Fibroblast of lung (primary cell): ENCODE data around the gene ASIC2. TPM values are rescaled to one million over a fixed set of nuclear protein-coding genes. Genes with fewer than 3 reads are reported as not detected.

Source experiments
- DNase-seq, 2 donors: peaks; one replicate each; pipeline versions ENCODE4 v3.0.0 to v3.0.0-alpha.2; 2010; ENCODE audit warnings: low read depth in 2 of 2
- H2AFZ ChIP-seq: 2 replicates; pipeline ENCODE4 v1.5.1; 2012; ENCODE audit warnings: low read length, control low read depth, inconsistent platforms
- H3K27ac ChIP-seq: 2 replicates; pipeline ENCODE4 v1.5.1; 2011; ENCODE audit warnings: low read length, control low read depth; ENCODE audit not compliant: insufficient read depth
- H3K27me3 ChIP-seq: 2 replicates; pipeline ENCODE4 v1.5.1; 2011; ENCODE audit warnings: mild to moderate bottlenecking, low read length; ENCODE audit not compliant: control insufficient read depth, insufficient read depth
- H3K36me3 ChIP-seq: 2 replicates; pipeline ENCODE4 v1.5.1; 2011; ENCODE audit warnings: low read length; ENCODE audit not compliant: control insufficient read depth, insufficient read depth
- H3K4me1 ChIP-seq: 2 replicates; pipeline ENCODE4 v1.5.1; 2011; ENCODE audit warnings: low read length; ENCODE audit not compliant: control insufficient read depth, insufficient read depth; ENCODE audit errors: extremely low read depth
- H3K4me2 ChIP-seq: 2 replicates; pipeline ENCODE4 v1.5.1; 2011; ENCODE audit warnings: low read length, control low read depth; ENCODE audit not compliant: insufficient read depth; ENCODE audit errors: extremely low read depth
- H3K4me3 ChIP-seq, 4 experiments: fragments of 200-600 bp in 1 of 4; sonication (generic) in 1 of 4; replicated peaks in 1 of 4; 2 replicates each; pipeline ENCODE4 v1.5.1; 2011 to 2016; ENCODE audit warnings: low read length in 4 of 4, low read depth in 3 of 4, mild to moderate bottlenecking in 3 of 4, control low read depth in 2 of 4, inconsistent platforms in 1 of 4, mixed read lengths in 1 of 4; ENCODE audit not compliant: insufficient read depth in 1 of 4; ENCODE audit errors: control extremely low read depth in 1 of 4
- H3K79me2 ChIP-seq: 2 replicates; pipeline ENCODE4 v1.5.1; 2012; ENCODE audit warnings: mild to moderate bottlenecking, low read length, inconsistent platforms; ENCODE audit not compliant: control insufficient read depth, insufficient read depth
- H3K9ac ChIP-seq: 2 replicates; pipeline ENCODE4 v1.5.1; 2011; ENCODE audit warnings: mild to moderate bottlenecking, low read length, control low read depth; ENCODE audit not compliant: insufficient read depth
- H3K9me3 ChIP-seq: 2 replicates; pipeline ENCODE4 v1.5.1; 2012; ENCODE audit warnings: low read depth, low read length; ENCODE audit not compliant: control insufficient read depth, insufficient read depth
- H4K20me1 ChIP-seq: 2 replicates; pipeline ENCODE4 v1.5.1; 2011; ENCODE audit warnings: low read length; ENCODE audit not compliant: control insufficient read depth, insufficient read depth; ENCODE audit errors: extremely low read depth
- CTCF ChIP-seq, 2 donors: IDR thresholded peaks in 1 of 2; conservative IDR thresholded peaks in 1 of 2; 1 replicate in 1 of 2; 2 replicates in 1 of 2; pipeline ENCODE4 v1.5.1; 2011 to 2012; ENCODE audit warnings: low read length in 2 of 2, control low read depth in 1 of 2, inconsistent platforms in 1 of 2, low read depth in 1 of 2, mild to moderate bottlenecking in 1 of 2
- EZH2 ChIP-seq: IDR thresholded peaks from 2 replicates; pipeline ENCODE4 v1.5.1; 2012; ENCODE audit warnings: low read length, control low read depth, mild to moderate bottlenecking; ENCODE audit errors: missing control alignments
- polyA plus RNA-seq, 2 donors: library from polyadenylated mRNA; depleted of rRNA in 1 of 2; stranded (reverse) in 1 of 2; unstranded in 1 of 2; fragments of >200 nt; gene quantifications; 2 replicates each; pipeline ENCODE4 v1.2.1, GENCODE V29; 2011 to 2012; ENCODE audit warnings: missing spikeins in 1 of 2
- total RNA-seq: library from RNA; depleted of rRNA; stranded (reverse); fragments of >200 nt; gene quantifications from 2 replicates; pipeline ENCODE4 v1.2.1, GENCODE V29; 2014

The ASIC2 gene
- total and polyA plus RNA-seq, 2 donors (not counting 1 experiment from before 2014, with no cell fraction given), result 0.08 to 0.50 TPM

GRCh38 chr17:33196883-33197282, 96.2 kb downstream of the ASIC2 start:
- Histone ChIP-seq H3K4me3 (no peak overlapping the region), H3K27ac (no peak overlapping the region), H2AFZ (no peak overlapping the region), H4K20me1 (no peaks in the 10 kb centered on the region), H3K36me3 (no peaks in the 10 kb centered on the region), H3K4me1 (no peaks in the 10 kb centered on the region), H3K9me3 (no peaks in the 10 kb centered on the region), H3K9ac (no peak overlapping the region), H3K27me3 (no peaks in the 10 kb centered on the region), H3K79me2 (no peaks in the 10 kb centered on the region), H3K4me2 (no peak overlapping the region)
- DNase-seq, result no peak
- TF ChIP-seq EZH2, result no peak
- TF ChIP-seq CTCF (conservative IDR thresholded peaks at IDR 0.05 in 1 of 2, IDR thresholded peaks at IDR 0.05 in 1 of 2; ENCODE audit: low read depth in 1 of 2, low read length in 2 of 2), result no peak

DNA sequence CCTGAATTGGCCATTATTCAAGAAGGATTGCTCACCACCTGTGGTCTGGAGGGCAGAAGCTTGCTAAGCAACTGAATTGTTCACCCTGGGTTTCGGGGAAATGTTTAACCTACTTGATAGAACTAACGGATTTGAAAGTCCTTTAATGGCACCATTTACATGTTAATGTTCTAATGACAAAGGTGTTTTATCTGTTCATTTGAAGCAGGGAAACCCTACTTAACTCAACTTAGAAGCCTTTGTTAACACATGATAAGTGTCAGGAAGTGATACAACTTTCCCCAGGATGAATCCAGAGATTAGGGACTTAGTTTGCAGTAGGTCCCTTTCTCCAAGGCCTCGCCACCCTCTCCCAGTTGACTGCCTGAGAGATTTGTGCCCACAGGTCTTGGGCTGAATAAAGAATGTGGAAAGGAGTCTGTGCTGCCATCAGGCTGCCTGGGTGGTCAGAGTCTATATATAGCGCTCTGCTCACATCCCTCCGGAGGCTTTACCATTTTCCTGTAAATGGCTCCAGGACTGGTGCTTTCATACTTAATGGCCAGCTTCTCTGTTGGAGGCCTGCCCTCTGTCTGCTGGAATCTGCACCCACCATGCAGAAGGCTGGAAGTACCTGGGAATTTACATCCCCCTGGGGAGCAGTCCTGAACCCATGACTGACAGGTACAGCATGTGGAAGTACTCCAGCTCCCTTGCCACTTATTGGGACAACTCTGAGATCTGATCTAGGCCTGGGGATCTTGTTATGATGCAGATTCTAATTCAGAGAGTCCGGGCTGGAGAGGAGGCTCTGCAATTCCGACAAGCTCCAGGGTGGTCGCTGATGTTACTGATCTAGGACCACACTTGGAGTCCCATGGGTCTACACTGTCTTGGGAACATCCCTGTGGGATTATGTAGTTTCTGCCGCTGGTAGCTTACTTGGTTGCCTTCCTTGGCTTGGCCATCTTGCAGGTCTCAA, 99.9 kb downstream of the ASIC2 start:
- Histone ChIP-seq H3K36me3 (no peaks in the 10 kb centered on the region), H3K27me3 (no peaks in the 10 kb centered on the region), H3K4me1 (no peaks in the 10 kb centered on the region), H4K20me1 (no peaks in the 10 kb centered on the region), H3K4me3 (no peak overlapping the region), H3K9me3 (no peaks in the 10 kb centered on the region), H3K79me2 (no peaks in the 10 kb centered on the region), H3K9ac (no peak overlapping the region), H3K27ac (no peak overlapping the region), H2AFZ (no peak overlapping the region), H3K4me2 (no peak overlapping the region)
- peak in 1 of 2 donors; percentile 89 for DNase-seq
- no peak for TF ChIP-seq EZH2
- TF ChIP-seq CTCF (conservative IDR thresholded peaks at IDR 0.05 in 1 of 2, IDR thresholded peaks at IDR 0.05 in 1 of 2; ENCODE audit: low read depth in 1 of 2, low read length in 2 of 2), result no peak

GRCh38 chr17:33183487-33184026, 109.5 kb downstream of the ASIC2 start:
- Histone ChIP-seq H3K27me3 (no peaks in the 10 kb centered on the region), H4K20me1 (no peaks in the 10 kb centered on the region), H3K9me3 (no peaks in the 10 kb centered on the region), H3K4me2 (no peak overlapping the region), H3K79me2 (no peaks in the 10 kb centered on the region), H3K4me3 (no peak overlapping the region), H3K36me3 (no peaks in the 10 kb centered on the region), H2AFZ (no peak overlapping the region), H3K9ac (no peak overlapping the region), H3K27ac (no peak overlapping the region), H3K4me1 (no peaks in the 10 kb centered on the region)
- peak in 1 of 2 donors; percentile 75 for DNase-seq
- TF ChIP-seq EZH2 (no peak), CTCF (conservative IDR thresholded peaks at IDR 0.05 in 1 of 2, IDR thresholded peaks at IDR 0.05 in 1 of 2; ENCODE audit: low read depth in 1 of 2, low read length in 2 of 2) (no peak)
